DMS114 treated with DMSO at 0.1 percent for 48 hours (cell line): Measurements from ENCODE around the gene PTPRCAP.
"Not testable (repeated sequence)": the region's sequence is repeated elsewhere in the genome, so short reads cannot be mapped to it uniquely, and the experiment has no call there.

Experiments used
- DNase-seq: peaks from one replicate; lab custom pipeline; 2025; ENCODE audit not compliant: unreplicated experiment; lab: John Stamatoyannopoulos, UW

PTPRCAP gene

GRCh38 chr11:67437082-67437808 is at the start of gene PTPRCAP:
Gene PTPRCAP (minus strand): TSS chr11:67437682. CDS start chr11:67437619, 63 bp downstream.
- DNase-seq: no peak

DNA sequence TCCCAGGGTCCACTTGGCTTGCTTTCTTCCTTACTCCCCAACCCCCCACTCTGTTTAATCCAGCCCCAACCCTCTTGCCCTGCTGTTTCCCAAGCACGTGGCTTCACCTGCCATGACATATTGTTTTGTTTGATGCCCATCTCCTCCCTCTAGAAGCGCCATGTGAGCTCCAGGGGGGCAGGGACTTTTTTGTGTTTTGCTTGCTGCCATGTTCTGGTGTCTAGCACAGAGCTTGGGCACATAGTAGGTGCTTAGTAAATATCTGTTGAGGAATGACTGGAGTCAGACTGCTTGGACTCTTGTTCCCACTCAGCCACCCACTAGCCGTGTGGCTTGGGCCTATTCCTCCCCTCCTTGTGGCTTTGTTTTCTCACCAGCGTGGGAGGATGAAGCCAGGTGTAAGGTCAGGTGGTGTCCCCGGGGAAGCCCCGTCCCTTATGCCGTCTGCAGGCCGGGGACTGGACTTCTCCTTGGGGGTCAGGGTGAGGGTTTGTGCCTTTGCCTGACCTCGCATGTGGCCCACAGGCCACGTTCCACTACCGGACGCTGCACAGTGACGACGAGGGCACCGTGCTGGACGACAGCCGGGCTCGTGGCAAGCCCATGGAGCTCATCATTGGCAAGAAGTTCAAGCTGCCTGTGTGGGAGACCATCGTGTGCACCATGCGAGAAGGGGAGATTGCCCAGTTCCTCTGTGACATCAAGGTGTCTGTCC is 49.2 kb upstream of the PTPRCAP start:
- no peak for DNase-seq

GRCh38 chr11:67485873-67486361 is 48.4 kb upstream of the PTPRCAP start:
- DNase-seq: not testable (repeated sequence)

DNA sequence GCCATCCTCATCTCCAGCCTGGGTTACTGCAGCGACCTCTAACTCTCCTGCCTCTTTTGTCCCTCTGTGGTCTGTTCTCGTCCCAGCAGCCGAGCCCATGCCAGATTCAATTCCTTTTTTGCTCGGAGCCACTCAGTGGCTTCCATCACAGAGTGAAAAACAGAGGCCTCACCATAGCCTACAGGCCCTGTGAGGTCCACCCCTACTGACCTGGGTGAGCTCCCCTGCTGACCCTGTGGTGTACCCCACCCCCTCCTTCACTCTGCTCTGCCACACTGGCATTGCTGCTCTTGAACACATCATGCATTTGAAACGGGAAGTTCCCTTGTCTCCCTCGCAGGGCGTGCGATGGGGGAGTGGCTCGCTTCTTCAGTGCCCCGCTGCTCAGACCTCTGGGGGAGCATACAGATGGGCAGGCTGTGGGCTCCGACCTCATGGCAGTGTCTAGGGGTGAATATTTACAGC is 47.4 kb upstream of the PTPRCAP start:
- no peak for DNase-seq

- DNase-seq: no peak
Measured at GRCh38 chr11:67483831-67484665, 46.6 kb upstream of the PTPRCAP start.

GRCh38 chr11:67482827-67483798 is 45.6 kb upstream of the PTPRCAP start, which contains the start of gene AIP:
Gene AIP (plus strand): TSS chr11:67483026. CDS start chr11:67483159, 133 bp downstream.
- peak; percentile 99 for DNase-seq

- DNase-seq: no peak
Measured at GRCh38 chr11:67482275-67482826, 44.9 kb upstream of the PTPRCAP start.

DNA sequence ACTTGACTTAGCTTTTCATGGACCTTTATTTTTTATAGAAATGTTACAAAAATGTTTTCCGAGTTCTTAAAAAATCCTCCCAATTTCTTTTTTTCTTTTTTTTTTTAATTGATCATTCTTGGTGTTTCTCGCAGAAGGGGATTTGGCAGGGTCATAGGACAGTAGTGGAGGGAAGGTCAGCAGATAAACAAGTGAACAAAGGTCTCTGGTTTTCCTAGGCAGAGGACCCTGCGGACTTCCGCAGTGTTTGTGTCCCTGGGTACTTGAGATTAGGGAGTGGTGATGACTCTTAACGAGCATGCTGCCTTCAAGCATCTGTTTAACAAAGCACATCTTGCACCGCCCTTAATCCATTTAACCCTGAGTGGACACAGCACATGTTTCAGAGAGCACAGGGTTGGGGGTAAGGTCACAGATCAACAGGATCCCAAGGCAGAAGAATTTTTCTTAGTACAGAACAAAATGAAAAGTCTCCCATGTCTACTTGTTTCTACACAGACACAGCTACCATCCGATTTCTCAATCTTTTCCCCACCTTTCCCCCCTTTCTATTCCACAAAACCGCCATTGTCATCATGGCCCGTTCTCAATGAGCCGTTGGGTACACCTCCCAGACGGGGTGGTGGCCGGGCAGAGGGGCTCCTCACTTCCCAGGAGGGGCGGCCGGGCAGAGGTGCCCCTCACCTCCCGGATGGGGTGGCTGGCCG is 40.0 kb upstream of the PTPRCAP start:
- not testable (repeated sequence) for DNase-seq

GRCh38 chr11:67476692-67477091 is 39.2 kb upstream of the PTPRCAP start:
- DNase-seq: not testable (repeated sequence)

- DNase-seq: no peak
Measured at GRCh38 chr11:67472882-67473281, 35.4 kb upstream of the PTPRCAP start.

DNA sequence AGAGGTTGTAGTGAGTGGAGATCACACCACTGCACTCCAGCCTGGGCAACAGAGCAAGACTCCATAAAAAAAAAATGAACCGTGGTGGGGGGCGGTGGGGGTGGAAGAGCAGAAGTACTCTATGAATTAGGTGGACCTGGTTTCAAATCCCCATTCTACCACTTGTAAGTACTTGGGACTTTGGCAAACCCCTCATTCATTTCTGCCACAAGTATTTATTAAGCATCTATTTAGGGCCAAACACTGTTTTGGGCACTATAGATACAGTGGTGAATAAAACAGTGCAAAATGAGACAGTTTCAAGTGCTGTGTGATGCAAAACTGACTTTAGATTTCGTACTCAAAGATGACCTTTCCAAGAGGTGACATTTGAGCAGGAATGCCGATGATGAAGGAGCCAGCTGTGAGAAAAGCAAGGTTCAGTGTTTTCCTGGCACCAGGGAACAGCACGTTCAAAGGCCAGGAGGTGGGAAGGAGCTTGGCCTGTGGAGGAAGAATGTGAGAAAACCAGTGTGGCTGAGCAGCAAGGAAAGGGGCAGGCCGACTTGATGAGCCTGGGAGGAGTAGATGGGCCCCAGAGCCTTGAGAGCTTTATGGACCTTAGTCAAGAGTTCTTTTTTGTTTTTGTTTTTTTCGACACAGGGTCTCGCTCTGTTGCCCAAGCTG is 33.0 kb upstream of the PTPRCAP start:
- DNase-seq: no peak

GRCh38 chr11:67469508-67469811 is 32.0 kb upstream of the PTPRCAP start:
- DNase-seq: no peak

- peak; percentile 89 for DNase-seq
Measured at GRCh38 chr11:67468759-67469507, 31.5 kb upstream of the PTPRCAP start, which contains the start of gene TMEM134. Gene TMEM134 (minus strand): TSS chr11:67469251. CDS start chr11:67469192, 59 bp downstream.

GRCh38 chr11:67468456-67468758 is 30.9 kb upstream of the PTPRCAP start:
- no peak for DNase-seq

GRCh38 chr11:67468056-67468455 is 30.6 kb upstream of the PTPRCAP start:
- no peak for DNase-seq

GRCh38 chr11:67466962-67467771 is 29.7 kb upstream of the PTPRCAP start:
- DNase-seq: no peak

GRCh38 chr11:67466367-67466766 is 28.9 kb upstream of the PTPRCAP start:
- DNase-seq: no peak
